SH-SY5Y (cell line): Measurements from ENCODE around the gene DCLK3.

Experiments
- GATA2 ChIP-seq: IDR thresholded peaks from 2 replicates; pipeline ENCODE4 v1.6.1; 2011; ENCODE audit warnings: mild to moderate bottlenecking, low read depth, low read length
- GATA3 ChIP-seq: IDR thresholded peaks from 2 replicates; pipeline ENCODE4 v1.6.1; 2011; ENCODE audit warnings: low read depth, mild to moderate bottlenecking, low read length, moderate library complexity

DNA sequence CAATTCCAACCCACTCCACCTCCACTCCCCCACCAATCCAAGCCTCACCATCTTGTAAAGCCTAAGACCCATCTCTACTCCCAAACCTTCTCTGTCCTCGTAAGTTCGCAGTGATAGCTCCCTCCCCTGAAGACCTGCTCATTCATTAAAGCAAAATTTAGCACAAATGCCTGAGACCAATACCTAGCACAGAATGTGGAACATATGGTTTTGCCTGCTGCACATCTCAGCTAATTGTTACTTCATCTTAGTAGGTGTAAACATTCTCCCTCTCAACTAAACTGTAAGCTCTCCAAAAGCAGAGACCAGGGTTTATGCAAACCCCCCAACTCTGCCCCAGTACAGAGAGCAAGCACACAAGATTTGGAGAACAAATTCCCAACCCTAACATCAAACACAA is 20.5 kb downstream of the DCLK3 start:
- TF ChIP-seq GATA2 (no peak), GATA3 (no peak)
